Measurements from ENCODE around the gene DCAKD. TPM values are rescaled to one million over a fixed set of nuclear protein-coding genes. Genes with fewer than 3 reads are reported as not detected.

The DCAKD gene
- total RNA-seq, 1 experiment from 2014 or later: 31.9 TPM

GRCh38 chr17:45001310-45001709 lies 50.1 kb downstream of the DCAKD start (continued):
- TF ChIP-seq ZBTB33 (IDR thresholded peaks at IDR 0.05; ENCODE audit: extremely low read depth, insufficient replicate concordance, low read length) (no peak), CBX3 (IDR thresholded peaks at IDR 0.05; ENCODE audit: low read depth) (no peak), YY1 (IDR thresholded peaks at IDR 0.05; ENCODE audit: extremely low read depth, insufficient replicate concordance, low read depth, low read length) (no peak), EZH2phosphoT487 (IDR thresholded peaks at IDR 0.05; ENCODE audit: borderline replicate concordance) (no peak), POLR2A (IDR thresholded peaks at IDR 0.05; ENCODE audit: borderline replicate concordance, extremely low read depth, insufficient read depth, insufficient read length) (no peak), ZFX (IDR thresholded peaks at IDR 0.05) (no peak), SP1 (IDR thresholded peaks at IDR 0.05; ENCODE audit: low read depth) (no peak), ELF1 (IDR thresholded peaks at IDR 0.05; ENCODE audit: borderline replicate concordance, low read depth) (no peak), ATF3 (IDR thresholded peaks at IDR 0.05) (no peak)

GRCh38 chr17:44999433-44999832 lies 52.0 kb downstream of the DCAKD start:
- CTCF ChIA-PET: no interaction called here
- H3K4me2 ChIP-seq (ENCODE audit: low read length): no peak overlapping the region
- DNase-seq (ENCODE audit: low read depth, low spot score): no peak
- H4K20me1 ChIP-seq (ENCODE audit: insufficient read depth): no peaks in the 10 kb centered on the region
- TF ChIP-seq CBX3 (IDR thresholded peaks at IDR 0.05; ENCODE audit: low read depth): peak; percentile 37; the same call in 1 of the 2 replicates
- TF ChIP-seq POLR2AphosphoS5 (IDR thresholded peaks at IDR 0.05; ENCODE audit: low read depth, low read length): no peak
- TF ChIP-seq ZFX (IDR thresholded peaks at IDR 0.05): no peak
- RAD21 ChIA-PET (ENCODE audit: low non-redundant PET in 1 of 2, low total read pairs in 2 of 2, uncharacterized antibody in 2 of 2, unreplicated experiment in 2 of 2): interaction anchor here in 1 of 2 experiments (0.6 kb wide), 1 partner anchor 31 kb away, joined by 3 read pairs; the partner anchor contains the start of gene C1QL1
- H3K36me3 ChIP-seq (ENCODE audit: control insufficient read depth in 1 of 2, insufficient read depth in 2 of 2, low read length in 2 of 2): no peaks in the 10 kb centered on the region
- no peak overlapping the region for H3K27ac ChIP-seq (ENCODE audit: low read depth, low read length)
- no peaks in the 10 kb centered on the region for H3K79me2 ChIP-seq (ENCODE audit: insufficient read depth, low read length)
- H3K27me3 ChIP-seq (ENCODE audit: insufficient read depth, low read length): no peaks in the 10 kb centered on the region
- POLR2A ChIA-PET: interaction anchor here (0.7 kb wide), 1 partner anchor 12 kb away, joined by 4 read pairs; no protein-coding TSS in a partner anchor
- no peak overlapping the region for H2AFZ ChIP-seq (ENCODE audit: low read depth, low read length, poor library complexity, severe bottlenecking)
- H3K9me2 ChIP-seq (ENCODE audit: insufficient read depth): no peaks in the 10 kb centered on the region
- no peak overlapping the region for H3K4me3 ChIP-seq (replicated peaks in 1 of 2; ENCODE audit: low read depth in 1 of 2, low read length in 2 of 2)
- no peaks in the 10 kb centered on the region for H3K4me1 ChIP-seq (ENCODE audit: control insufficient read depth in 1 of 2, insufficient read depth in 2 of 2, low read length in 2 of 2)
- H3K9ac ChIP-seq (ENCODE audit: low read length): no peak overlapping the region
- no TSS peak for BruUV-seq (replicated peaks)
- peaks cover 0 to 7% of the 10 kb centered on the region in 2 experiments; a peak in 1 of 4 replicates for H3K9me3 ChIP-seq (ENCODE audit: control insufficient read depth in 1 of 2, insufficient read depth in 1 of 2, low read depth in 1 of 2, low read length in 2 of 2)
- no peak for ATAC-seq
- intact Hi-C loops (cut with micrococcal nuclease): no loop called here
